Erythroblast (primary cell): Measurements from ENCODE around the gene NPAS2.

Experiments used
- GATA1 ChIP-seq: IDR thresholded peaks from 2 replicates; pipeline ENCODE4 v1.6.1; 2011; ENCODE audit warnings: low read depth, mild to moderate bottlenecking, control low read depth, low read length, moderate library complexity
- POLR2A ChIP-seq: IDR thresholded peaks from 2 replicates; pipeline ENCODE4 v1.6.1; 2011; ENCODE audit warnings: mild to moderate bottlenecking, low read length

DNA sequence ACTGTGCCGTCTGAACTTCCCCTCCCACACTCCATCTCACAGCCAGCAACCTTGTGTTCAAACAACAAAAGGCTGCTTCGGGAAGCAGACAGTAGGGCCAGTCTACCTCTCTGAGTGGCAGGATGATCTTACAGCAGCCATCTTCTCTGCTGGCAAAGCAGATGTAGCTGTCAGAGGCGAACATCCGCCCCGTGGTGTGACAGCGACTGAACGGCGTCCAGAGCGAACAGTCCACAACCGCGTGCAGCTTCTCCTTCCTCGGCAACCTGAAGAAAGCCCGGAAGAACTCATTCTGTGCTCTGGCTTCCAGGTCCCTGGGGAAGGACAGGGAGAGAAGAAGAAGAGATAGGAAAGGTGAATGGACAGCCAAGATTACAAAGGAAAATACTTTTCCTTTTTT, 220.1 kb downstream of the NPAS2 start:
- no peak for TF ChIP-seq POLR2A
- no peak for TF ChIP-seq GATA1
